GM13976 (cell line): ENCODE measurements around the gene USH2A.

ENCODE experiments used
- DNase-seq: peaks from one replicate; pipeline ENCODE4 v3.0.0; 2012; ENCODE audit warnings: low spot score
- CTCF ChIP-seq: IDR thresholded peaks from 2 replicates; pipeline ENCODE4 v1.5.1; 2012; ENCODE audit warnings: borderline replicate concordance, mild to moderate bottlenecking; ENCODE audit not compliant: insufficient read depth; ENCODE audit errors: extremely low read depth, missing control alignments, control extremely low read depth
- in situ Hi-C: fragments of 300-500 bp; cut with MboI; formaldehyde crosslinking; loops from one replicate; pipeline ENCODE4 v1.12.0; 2022; ENCODE audit warnings: low sequenced_read_pairs, mixed read lengths, inconsistent platforms; ENCODE audit not compliant: unreplicated experiment

USH2A gene

GRCh38 chr1:216270086-216270773 is 153.0 kb downstream of the USH2A start:
- DNase-seq = no peak
- in situ Hi-C loops = no loop called here
- no peak for TF ChIP-seq CTCF

GRCh38 chr1:216261631-216262030 is 161.6 kb downstream of the USH2A start:
- DNase-seq = no peak
- no peak for TF ChIP-seq CTCF
- in situ Hi-C loops = no loop called here

GRCh38 chr1:216258856-216259255 is 164.4 kb downstream of the USH2A start:
- no peak for TF ChIP-seq CTCF
- DNase-seq = no peak
- in situ Hi-C loops = no loop called here

- no peak for TF ChIP-seq CTCF
- no peak for DNase-seq
- in situ Hi-C loops = no loop called here
Observed at GRCh38 chr1:216258386-216258785, 164.9 kb downstream of the USH2A start.

- DNase-seq = no peak
- in situ Hi-C loops = no loop called here
- TF ChIP-seq CTCF = no peak
Observed at GRCh38 chr1:216250861-216251260, 172.4 kb downstream of the USH2A start.

- TF ChIP-seq CTCF = no peak
- in situ Hi-C loops = no loop called here
- DNase-seq = no peak
Observed at GRCh38 chr1:216248628-216249027, 174.6 kb downstream of the USH2A start.

GRCh38 chr1:216247937-216248336 is 175.3 kb downstream of the USH2A start:
- TF ChIP-seq CTCF = no peak
- in situ Hi-C loops = no loop called here
- no peak for DNase-seq
